ENCODE results near the gene CAMK4. TPM values are rescaled to one million over a fixed set of nuclear protein-coding genes. Genes with fewer than 3 reads are reported as not detected.

Gene CAMK4
- total RNA-seq, 1 experiment from 2014 or later = 10.6 TPM

DNA sequence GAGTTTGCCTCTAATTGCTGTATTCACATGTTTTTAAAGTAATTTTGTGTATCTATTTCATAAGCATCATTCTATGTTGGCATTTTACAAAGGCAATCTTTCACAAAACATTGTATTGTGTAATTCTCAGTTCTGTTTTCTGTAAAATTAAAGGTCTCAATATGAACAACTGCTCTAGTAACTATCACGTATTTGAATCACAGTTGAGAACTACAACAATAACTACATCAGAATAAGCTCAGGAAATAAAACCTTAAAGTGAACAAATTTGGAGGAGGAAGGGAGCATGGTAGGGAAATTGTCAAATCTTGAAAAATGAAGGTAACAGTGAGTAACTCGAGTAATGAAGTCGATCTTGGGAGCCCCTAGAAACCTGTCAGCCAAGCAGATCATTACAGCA lies 22.5 kb upstream of the CAMK4 start:
- Mint-ChIP-seq H3K27me3 (ENCODE audit: low read depth) (no peaks in the 10 kb centered on the region), H3K27ac (no peak overlapping the region), H3K9me3 (no peaks in the 10 kb centered on the region), H3K4me3 (no peak overlapping the region), H3K4me1 (peaks cover 7% of the 10 kb centered on the region; the same call in 1 of the 2 replicates), H3K36me3 (no peaks in the 10 kb centered on the region)
- ATAC-seq = no peak
- CTCF ChIA-PET = no interaction called here
- POLR2A ChIA-PET = no interaction called here
- TF ChIP-seq TCF7 (CRISPR knock-in tag; IDR thresholded peaks at IDR 0.05; ENCODE audit: low read depth) (no peak), ZNF317 (CRISPR knock-in tag; IDR thresholded peaks at IDR 0.05; ENCODE audit: borderline replicate concordance, low read depth) (no peak), TEAD4 (CRISPR knock-in tag; IDR thresholded peaks at IDR 0.05) (no peak), JAZF1 (CRISPR knock-in tag; IDR thresholded peaks at IDR 0.05) (no peak), ZNF219 (CRISPR knock-in tag; IDR thresholded peaks at IDR 0.05; ENCODE audit: borderline replicate concordance) (no peak), ZNF138 (CRISPR knock-in tag; conservative IDR thresholded peaks at IDR 0.05) (no peak), ZNF671 (CRISPR knock-in tag; IDR thresholded peaks at IDR 0.05) (no peak), KAT7 (CRISPR knock-in tag; IDR thresholded peaks at IDR 0.05; ENCODE audit: borderline replicate concordance) (no peak), HMGXB4 (CRISPR knock-in tag; IDR thresholded peaks at IDR 0.05) (no peak), PREB (CRISPR knock-in tag; IDR thresholded peaks at IDR 0.05; ENCODE audit: borderline replicate concordance) (no peak), SMAD3 (CRISPR knock-in tag; IDR thresholded peaks at IDR 0.05; ENCODE audit: borderline replicate concordance) (no peak)
- DNase-seq (ENCODE audit: low spot score) = no peak

GRCh38 chr5:111211341-111211740 lies 12.8 kb upstream of the CAMK4 start:
- ATAC-seq = no peak
- no peaks in the 10 kb centered on the region for H3K36me3 Mint-ChIP-seq
- H3K4me1 Mint-ChIP-seq = peaks cover 16% of the 10 kb centered on the region
- H3K4me3 Mint-ChIP-seq = no peak overlapping the region
- CTCF ChIA-PET = no interaction called here
- POLR2A ChIA-PET = interaction anchor here (1.0 kb wide), 1 partner anchor 359 kb away, joined by 4 read pairs; no protein-coding TSS in a partner anchor
- H3K9me3 Mint-ChIP-seq = peaks cover 4% of the 10 kb centered on the region
- no peak overlapping the region for H3K27ac Mint-ChIP-seq
- TF ChIP-seq ZNF671 (CRISPR knock-in tag; IDR thresholded peaks at IDR 0.05) (no peak), CTCF (IDR thresholded peaks at IDR 0.05) (no peak), STAT6 (CRISPR knock-in tag; conservative IDR thresholded peaks at IDR 0.05; ENCODE audit: low read depth) (no peak), ELF4 (CRISPR knock-in tag; IDR thresholded peaks at IDR 0.05; ENCODE audit: low read depth) (no peak), IRF1 (CRISPR knock-in tag; IDR thresholded peaks at IDR 0.05) (no peak), TEAD1 (CRISPR knock-in tag; IDR thresholded peaks at IDR 0.05) (no peak), PREB (CRISPR knock-in tag; IDR thresholded peaks at IDR 0.05; ENCODE audit: borderline replicate concordance) (no peak), NFATC4 (CRISPR knock-in tag; IDR thresholded peaks at IDR 0.05) (no peak), NFYB (CRISPR knock-in tag; conservative IDR thresholded peaks at IDR 0.05; ENCODE audit: low read depth) (no peak), RORB (CRISPR knock-in tag; IDR thresholded peaks at IDR 0.05) (no peak), ZBTB43 (CRISPR knock-in tag; IDR thresholded peaks at IDR 0.05) (no peak), TP53 (CRISPR knock-in tag; IDR thresholded peaks at IDR 0.05) (no peak), CREM (CRISPR knock-in tag; IDR thresholded peaks at IDR 0.05) (no peak), NR2C2 (CRISPR knock-in tag; IDR thresholded peaks at IDR 0.05) (no peak)
- TF ChIP-seq, protein P1, sequence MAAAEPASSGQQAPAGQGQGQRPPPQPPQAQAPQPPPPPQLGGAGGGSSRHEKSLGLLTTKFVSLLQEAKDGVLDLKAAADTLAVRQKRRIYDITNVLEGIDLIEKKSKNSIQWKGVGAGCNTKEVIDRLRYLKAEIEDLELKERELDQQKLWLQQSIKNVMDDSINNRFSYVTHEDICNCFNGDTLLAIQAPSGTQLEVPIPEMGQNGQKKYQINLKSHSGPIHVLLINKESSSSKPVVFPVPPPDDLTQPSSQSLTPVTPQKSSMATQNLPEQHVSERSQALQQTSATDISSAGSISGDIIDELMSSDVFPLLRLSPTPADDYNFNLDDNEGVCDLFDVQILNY (CRISPR knock-in tag; IDR thresholded peaks at IDR 0.05) = no peak
- H3K27me3 Mint-ChIP-seq (ENCODE audit: low read depth) = no peaks in the 10 kb centered on the region
- DNase-seq (ENCODE audit: low spot score) = no peak
